HG03108 (cell line): ENCODE results near the gene CSDE1.

Experiments
- ATAC-seq: cut with Tn5 transposase; IDR thresholded peaks from one replicate; pipeline ENCODE4 v1.9.1; 2021; ENCODE audit warnings: moderate library complexity; ENCODE audit not compliant: unreplicated experiment

Gene CSDE1

GRCh38 chr1:114668373-114668772 is 89.4 kb downstream of the CSDE1 start:
- ATAC-seq: no peak

- no peak for ATAC-seq
These were observed 90.8 kb downstream of the CSDE1 start for GRCh38 chr1:114666954-114667353.
